Muscle of arm (tissue), 14 donors: Measurements from ENCODE around the gene OR52E1. TPM values are rescaled to one million over a fixed set of nuclear protein-coding genes. Genes with fewer than 3 reads are reported as not detected.
"Not testable (repeated sequence)": the region's sequence is repeated elsewhere in the genome, so short reads cannot be mapped to it uniquely, and the experiment has no call there.

Source experiments
- DNase-seq: peaks from one replicate; pipeline ENCODE4 v3.0.0-alpha.2; 2013
- long read RNA-seq, 11 donors: transcript quantifications; one replicate each; lab custom pipeline, GENCODE V29; 2026
- polyA plus RNA-seq, 12 donors: library from polyadenylated mRNA; unstranded; fragments of 120-200 nt; gene quantifications; one replicate each; pipeline ENCODE4 v1.2.1, GENCODE V29; 2013; ENCODE audit not compliant: insufficient read length in 12 of 12

Gene OR52E1
- not detected for polyA plus RNA-seq
- long read RNA-seq, donor 1: 0 reads
- long read RNA-seq, donor 2: 0 reads
- long read RNA-seq, donor 3: 0 reads
- long read RNA-seq, donor 4: 0 reads
- long read RNA-seq, donor 5: 0 reads
- long read RNA-seq, donor 6: 0 reads
- long read RNA-seq, donor 7: 0 reads
- long read RNA-seq, donor 8: 0 reads
- long read RNA-seq, donor 9: 0 reads
- long read RNA-seq, donor 10: 0 reads
- long read RNA-seq, donor 11: 0 reads

- no peak for DNase-seq
These were observed at the start of gene OR52E1 for GRCh38 chr11:5069272-5069671. Gene OR52E1 (plus strand): TSS chr11:5069572.

- DNase-seq: no peak
These were observed 47.4 kb upstream of the OR52E1 start for GRCh38 chr11:5021996-5022395.

GRCh38 chr11:5036669-5037068, 32.7 kb upstream of the OR52E1 start:
- DNase-seq: no peak

- no peak for DNase-seq
These were observed 31.4 kb upstream of the OR52E1 start for GRCh38 chr11:5037926-5038325.

GRCh38 chr11:5038341-5038740, 31.0 kb upstream of the OR52E1 start:
- no peak for DNase-seq

GRCh38 chr11:5040876-5041275, 28.5 kb upstream of the OR52E1 start:
- DNase-seq: no peak

GRCh38 chr11:5042091-5042490, 27.3 kb upstream of the OR52E1 start:
- no peak for DNase-seq

GRCh38 chr11:5043380-5043779, 26.0 kb upstream of the OR52E1 start:
- DNase-seq: no peak

GRCh38 chr11:5046226-5046625, 23.1 kb upstream of the OR52E1 start, which contains the start of gene OR52J3:
Gene OR52J3 (plus strand): TSS chr11:5046526. CDS start chr11:5046526, 0 bp downstream.
- no peak for DNase-seq

GRCh38 chr11:5046754-5047330, 22.5 kb upstream of the OR52E1 start:
- no peak for DNase-seq

GRCh38 chr11:5058679-5059078, 10.7 kb upstream of the OR52E1 start:
- DNase-seq: not testable (repeated sequence)

- DNase-seq: no peak
These were observed 10.0 kb upstream of the OR52E1 start, which contains the start of gene OR52E2 for GRCh38 chr11:5059391-5059790. Gene OR52E2 (minus strand): TSS chr11:5059627. CDS start chr11:5059627, 0 bp downstream.

GRCh38 chr11:5065027-5065426, 4.3 kb upstream of the OR52E1 start:
- DNase-seq: no peak

GRCh38 chr11:5071799-5072198, 2.4 kb downstream of the OR52E1 start:
- no peak for DNase-seq

GRCh38 chr11:5081405-5081804, 12.0 kb downstream of the OR52E1 start:
- no peak for DNase-seq

- no peak for DNase-seq
These were observed 14.2 kb downstream of the OR52E1 start for GRCh38 chr11:5083602-5084001.

GRCh38 chr11:5088556-5088955, 19.2 kb downstream of the OR52E1 start:
- DNase-seq: no peak

GRCh38 chr11:5090668-5091067, 21.3 kb downstream of the OR52E1 start:
- DNase-seq: no peak

GRCh38 chr11:5092821-5093585, 23.6 kb downstream of the OR52E1 start:
- DNase-seq: no peak

- no peak for DNase-seq
These were observed 26.6 kb downstream of the OR52E1 start for GRCh38 chr11:5096011-5096410.

- DNase-seq: no peak
These were observed 32.9 kb downstream of the OR52E1 start for GRCh38 chr11:5102246-5102645.

- no peak for DNase-seq
These were observed 33.7 kb downstream of the OR52E1 start for GRCh38 chr11:5103066-5103465.

- DNase-seq: no peak
These were observed 37.9 kb downstream of the OR52E1 start for GRCh38 chr11:5107285-5107684.
